CD1c-positive myeloid dendritic cell (primary cell): ENCODE measurements around the gene BACH2.
"Not testable (repeated sequence)": the region's sequence is repeated elsewhere in the genome, so short reads cannot be mapped to it uniquely, and the experiment has no call there.

Experiments
- DNase-seq: peaks from one replicate; pipeline ENCODE4 v3.0.0-alpha.2; 2016; ENCODE audit errors: extremely low spot score

BACH2 gene

DNA sequence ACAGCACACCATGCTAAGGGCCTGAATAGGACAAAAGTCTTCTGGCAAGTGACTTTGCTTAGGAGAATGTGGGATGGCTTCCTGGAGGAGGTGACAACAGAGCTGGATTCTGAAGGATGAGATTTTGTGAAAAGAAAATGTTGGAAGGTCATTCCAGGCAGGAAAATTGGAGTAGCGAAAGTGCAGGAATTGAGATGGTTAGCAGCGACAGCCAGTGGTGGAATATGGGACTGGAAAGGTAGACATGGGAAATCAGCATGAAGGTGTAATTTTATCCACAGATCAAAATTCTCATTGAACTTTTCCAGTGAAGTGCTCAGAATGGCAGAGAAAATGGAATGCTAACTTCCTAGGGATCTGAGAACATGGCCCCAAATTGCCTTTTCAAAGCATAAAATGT, 5.7 kb upstream of the BACH2 start:
- no peak for DNase-seq

DNA sequence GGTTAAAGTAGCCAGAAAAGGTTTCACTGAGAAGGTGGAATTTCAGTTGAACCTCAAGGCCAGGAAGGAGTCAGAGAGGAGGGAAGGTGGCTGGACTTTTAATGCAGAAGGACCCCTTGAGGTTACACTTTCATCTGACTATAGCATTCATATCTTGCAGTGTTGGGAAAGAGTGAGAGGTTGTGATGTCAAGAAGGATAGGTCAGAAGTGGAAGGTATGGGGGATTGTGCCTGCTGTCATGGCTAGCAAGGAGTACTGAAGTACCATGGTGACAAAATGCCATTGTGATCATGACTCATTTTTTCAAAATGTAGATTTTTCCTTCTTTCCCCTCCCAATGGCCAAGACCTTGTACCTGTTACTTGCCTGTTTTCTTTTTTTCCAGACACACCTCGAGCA, 5.2 kb upstream of the BACH2 start:
- DNase-seq: no peak

DNA sequence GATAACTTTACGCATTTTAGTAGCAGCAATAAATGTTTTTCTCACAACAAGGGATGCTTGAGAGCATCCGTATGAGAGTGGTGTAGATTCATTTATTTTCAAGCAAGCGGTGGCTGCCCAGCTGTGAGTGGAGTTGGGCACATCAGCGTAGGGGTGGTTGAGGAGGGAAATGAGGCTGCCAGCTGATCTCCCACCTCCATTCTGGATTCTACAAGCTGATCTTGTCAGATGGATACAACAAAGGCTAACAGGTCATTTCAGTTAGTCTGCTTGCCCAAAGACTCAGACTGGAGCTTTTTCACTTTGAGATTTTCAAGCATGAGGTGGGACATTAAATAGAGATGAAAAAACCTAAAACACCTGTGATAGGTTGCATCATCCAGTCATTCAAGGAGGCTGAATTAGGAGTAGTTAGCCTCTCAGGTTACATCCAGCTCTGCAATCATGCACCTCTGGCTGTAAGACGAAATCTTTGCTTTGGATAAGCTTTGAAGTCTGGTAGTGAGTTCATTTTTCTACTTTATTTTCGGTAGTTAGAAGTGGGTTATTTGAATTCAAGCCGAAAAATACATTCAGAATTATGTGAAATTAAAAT, 1.9 kb upstream of the BACH2 start:
- no peak for DNase-seq

DNA sequence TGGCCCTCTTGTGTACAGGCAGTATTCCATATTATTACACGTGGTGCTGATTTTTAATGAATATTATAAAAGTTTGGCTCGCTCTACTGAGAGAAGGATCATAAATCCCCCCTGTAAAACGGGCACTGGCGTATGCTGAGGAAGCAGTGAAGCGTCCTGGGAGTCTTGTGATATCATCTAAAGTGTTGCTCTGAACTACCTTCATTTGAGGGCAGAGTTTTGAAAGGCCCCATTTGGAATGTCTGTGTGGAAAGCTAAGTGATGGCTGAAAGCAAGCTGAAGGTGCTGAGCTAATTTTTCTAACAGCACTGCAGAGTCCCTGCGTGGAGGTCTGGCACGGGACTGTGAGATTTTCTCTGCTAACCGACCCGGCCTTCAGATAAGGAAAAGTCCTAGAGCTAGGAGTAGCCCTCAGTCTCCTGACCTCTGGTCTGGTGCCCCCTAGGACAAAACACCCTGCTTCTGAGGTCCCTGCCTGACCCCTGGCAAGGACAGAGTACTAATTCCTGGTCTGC, 1.3 kb upstream of the BACH2 start:
- DNase-seq: no peak

DNA sequence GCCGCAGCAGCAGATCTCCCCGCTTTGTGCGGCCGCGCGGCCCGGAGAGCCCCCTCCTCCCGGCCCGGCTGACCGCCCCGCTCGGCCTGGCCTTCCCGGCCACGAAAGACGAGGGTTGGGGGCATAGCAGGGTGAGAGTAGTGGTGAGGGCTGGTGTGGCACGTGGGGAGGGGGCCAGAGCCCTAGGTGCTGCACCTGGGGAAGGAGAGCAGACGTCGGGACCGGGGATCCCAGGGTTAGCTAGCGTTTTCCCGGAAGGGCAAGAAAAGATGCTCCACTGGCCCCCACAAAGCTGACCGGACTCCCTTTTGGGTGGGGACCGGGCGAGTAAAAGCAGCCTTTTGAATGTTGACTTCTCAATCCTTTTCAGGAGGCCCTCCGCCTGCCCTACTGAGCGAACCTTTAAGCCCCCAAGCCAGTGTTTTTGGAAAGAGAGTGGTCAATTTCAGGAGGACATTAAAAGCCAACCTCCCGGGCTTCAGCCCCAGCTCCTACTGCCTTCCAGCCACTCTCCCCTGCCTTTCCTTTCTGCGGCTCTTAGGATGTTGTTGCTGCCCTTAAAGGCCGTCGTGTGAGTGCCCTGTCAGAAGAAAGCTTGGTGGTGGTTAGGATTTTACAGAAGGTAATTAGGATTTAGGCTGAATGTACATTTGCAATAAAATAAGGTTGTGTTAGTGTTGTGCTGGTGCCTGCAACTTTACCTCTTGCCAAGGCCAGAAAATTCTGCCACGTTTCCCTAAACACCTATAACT, 648 bp upstream of the BACH2 start:
- DNase-seq: no peak

DNA sequence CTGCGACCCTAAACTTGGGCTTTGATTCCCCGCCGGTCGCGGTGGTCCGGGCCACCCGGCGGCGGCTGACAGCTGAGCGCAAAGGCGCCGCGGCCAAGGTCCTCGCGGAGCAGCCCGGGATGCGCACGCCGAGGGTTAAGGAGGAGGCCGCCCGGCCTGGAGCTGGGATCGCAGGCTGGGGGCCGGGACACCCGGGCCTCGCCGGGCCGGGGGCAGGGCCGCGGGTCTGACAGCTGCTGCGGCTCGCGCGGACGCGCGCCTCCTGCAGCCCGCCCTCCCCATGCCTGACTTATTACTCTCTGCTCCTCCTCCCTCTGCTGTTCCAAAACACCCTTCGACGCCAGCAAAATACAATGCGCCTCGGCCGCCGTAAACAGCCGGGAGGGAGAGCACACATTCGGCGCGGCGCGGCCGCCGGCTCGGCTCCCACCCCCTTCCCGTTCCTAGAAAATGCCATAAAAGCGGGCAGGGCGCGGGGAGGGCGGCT, 746 bp downstream of the BACH2 start:
- DNase-seq: peak; percentile 46

DNA sequence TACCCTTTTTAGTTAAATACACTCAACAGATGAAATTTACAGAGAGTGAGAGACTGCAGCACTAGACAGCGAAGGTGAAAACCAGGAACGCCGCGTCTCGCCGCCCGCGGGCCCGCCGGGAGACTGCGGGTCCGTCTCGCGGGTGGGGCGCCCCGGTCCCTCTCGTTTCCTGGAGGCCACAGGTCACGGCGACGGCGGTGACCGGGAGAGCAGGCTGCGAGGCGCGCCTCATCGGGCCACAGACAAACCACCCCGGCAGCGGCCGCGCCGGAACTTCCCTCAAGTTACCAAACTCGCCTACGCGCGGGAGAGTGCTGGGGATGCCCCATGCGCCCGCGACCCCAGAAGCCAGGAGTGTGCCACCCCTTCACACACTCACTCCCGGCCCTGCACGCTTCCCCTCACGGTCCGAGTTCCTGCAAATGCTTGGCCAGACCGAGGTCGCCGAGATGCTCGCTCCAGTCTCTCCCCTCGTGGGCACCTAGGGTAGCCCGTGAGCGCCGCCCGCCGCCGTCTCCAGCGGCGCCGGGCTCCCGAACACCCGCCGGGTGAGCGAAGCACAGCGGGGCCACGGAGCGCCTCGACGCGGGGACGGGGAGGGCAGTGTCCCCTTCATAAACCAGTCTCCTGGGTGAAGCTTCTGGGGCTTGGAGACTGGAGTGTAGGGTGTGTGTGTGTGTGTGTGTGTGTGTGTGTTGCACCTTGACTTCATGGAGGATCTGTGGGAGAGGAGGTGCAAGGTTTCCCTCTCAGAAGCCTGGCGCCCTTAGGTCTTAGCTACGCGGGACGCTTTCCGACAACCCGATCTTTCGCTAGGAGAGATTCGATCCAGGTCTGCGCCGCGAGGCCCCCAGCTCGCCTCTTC, 1.4 kb downstream of the BACH2 start:
- peak; percentile 80 for DNase-seq

DNA sequence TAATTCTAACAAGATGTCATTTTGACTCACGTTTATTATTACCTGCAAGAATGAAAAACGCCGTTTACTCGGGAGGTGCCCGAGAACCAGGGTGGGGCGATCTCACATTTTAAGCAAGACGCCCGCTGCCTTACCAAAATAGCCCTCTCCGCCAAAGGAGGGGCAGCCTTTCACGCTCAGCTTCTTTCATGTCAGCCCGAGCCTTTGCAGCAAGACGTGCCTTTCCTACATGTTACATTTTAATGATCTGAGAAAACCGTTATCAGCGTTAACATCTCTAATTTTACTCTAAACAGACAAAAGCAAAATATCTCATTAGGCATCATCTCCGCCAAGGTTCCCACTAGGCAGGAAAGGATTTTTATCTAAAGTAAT, 2.0 kb downstream of the BACH2 start:
- no peak for DNase-seq

DNA sequence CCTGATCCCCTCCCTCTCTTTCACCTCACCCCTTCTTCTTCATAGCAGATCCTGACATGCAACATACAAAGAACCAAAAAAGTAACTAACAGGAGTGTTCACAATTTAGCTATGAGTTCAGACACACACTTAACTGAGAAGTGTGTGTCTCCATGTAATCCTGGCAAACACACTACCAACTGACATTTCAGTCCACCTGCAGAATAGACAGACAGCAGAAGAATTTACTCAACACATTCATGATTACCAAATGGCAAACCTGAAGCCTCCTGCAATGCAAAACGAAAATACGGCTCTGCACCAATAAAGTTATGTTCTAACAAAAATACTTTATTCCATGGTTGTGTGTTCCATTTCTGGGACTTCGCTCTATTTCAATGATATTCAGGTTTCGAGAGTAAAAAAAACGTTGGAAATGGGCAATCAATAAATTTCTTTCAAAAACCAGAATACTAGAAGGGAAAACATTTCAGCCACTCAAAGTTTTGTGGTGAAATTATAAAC, 2.6 kb downstream of the BACH2 start:
- no peak for DNase-seq

DNA sequence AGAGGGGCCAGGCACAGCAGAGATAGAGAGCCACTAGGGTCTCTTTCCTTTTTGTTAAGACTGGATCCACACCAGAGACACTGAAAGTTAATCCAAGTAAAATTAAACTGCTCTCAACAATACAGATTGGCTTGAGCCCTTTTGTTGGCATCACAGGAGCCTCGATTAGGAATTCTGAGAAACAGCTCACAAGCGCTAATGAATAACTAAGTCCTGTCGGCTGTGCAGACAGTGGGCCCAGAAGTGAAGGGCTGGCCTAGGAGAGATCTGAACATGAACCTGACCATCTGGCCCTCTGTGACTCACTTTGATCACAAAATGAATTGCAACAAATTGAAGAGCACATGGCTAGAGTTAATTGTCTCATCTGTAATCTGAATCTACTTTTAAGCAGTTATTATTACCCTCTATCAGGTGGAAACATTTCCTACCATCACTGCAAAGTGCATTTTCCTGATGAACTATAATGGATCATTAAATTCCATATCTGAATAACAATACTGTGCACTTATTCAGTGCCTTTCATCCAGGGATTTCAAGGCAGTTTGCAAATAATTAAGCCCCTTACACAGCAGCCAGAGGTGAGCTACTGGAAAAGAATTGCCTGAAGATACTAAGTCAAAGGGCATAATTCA, 3.2 kb downstream of the BACH2 start:
- DNase-seq: no peak

DNA sequence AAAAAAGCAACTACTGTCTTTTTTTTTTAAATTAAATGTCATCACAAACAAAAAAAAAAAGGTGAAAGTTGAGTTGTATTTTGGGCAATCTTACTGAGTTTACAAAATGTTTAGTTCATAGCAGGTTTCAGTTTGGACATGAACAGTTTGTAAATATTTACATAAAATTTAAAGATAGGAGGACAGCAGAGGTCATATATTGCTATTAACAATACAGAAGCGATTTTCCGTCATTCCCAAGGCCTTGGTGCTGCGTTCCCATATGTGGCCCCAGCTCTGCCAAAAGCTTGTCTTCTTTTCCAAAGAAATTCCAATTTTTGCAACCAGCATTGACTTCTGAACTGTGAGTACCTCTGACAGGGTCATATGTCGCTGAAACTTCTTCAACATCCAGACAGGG, 5.1 kb downstream of the BACH2 start:
- DNase-seq: no peak

DNA sequence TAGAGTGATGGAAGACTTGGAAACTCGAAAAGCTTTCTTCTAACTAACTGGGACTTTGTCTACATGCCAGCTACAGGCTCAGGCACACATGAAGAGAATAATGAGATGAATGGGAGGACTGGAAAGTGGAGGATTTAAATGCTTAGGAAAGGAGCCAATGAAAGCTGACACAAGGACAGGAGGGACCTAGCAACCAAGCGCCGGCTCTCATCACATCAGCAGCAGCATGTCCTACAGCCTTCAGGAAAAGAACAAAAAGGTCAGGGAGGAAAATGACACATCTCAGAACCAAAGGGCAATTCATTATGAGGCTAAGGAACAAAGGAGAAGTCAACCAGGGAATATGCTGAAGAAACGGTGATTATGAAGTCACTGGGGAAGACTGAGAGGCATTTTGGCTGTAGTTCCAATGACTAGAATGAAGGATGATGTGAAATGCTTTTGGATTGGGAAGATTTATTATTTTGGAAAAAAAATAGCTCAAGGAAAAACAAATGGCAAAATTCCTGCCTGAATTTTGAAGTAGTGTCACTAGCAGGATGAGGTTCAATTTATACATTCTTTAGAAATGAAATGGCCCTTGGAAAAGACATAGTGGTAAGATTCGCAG, 5.7 kb downstream of the BACH2 start:
- DNase-seq: no peak

DNA sequence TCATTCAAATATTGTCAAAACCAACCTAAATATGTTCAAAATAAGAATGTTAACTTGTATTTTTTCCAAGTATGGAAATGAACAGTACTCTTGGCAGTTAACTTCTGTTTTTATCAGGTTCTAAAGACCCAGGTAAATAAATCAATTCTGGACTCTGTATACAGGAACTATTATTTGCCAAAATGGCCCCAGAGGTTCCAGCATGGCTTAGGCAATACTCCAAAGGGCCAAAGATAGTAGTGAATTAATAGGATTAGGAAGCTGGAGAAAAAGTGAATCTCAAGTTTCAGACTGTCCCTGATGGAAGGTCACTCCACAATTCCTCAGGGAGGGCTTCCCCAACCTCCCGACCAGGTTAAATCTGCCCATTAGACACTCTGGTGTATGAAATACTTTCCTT, 6.7 kb downstream of the BACH2 start:
- no peak for DNase-seq

DNA sequence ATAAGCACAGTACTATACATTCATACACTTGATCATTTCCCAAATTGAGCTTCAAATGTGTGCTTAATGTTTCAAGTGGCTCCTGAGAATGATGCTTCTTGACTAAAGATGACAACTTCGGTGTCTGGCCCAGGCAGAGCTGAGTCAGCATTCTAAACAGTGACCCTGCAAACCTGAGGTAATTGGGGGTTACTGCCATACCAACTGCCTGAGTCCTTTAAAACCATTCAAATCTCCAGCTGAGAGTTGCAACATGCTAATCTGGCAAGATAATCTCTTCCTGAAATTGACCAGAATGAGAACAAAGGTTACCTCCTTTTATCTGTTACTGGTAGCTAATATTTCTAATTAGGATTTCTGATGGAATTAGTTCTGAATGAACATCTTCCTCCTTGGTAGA, 8.2 kb downstream of the BACH2 start:
- DNase-seq: no peak

DNA sequence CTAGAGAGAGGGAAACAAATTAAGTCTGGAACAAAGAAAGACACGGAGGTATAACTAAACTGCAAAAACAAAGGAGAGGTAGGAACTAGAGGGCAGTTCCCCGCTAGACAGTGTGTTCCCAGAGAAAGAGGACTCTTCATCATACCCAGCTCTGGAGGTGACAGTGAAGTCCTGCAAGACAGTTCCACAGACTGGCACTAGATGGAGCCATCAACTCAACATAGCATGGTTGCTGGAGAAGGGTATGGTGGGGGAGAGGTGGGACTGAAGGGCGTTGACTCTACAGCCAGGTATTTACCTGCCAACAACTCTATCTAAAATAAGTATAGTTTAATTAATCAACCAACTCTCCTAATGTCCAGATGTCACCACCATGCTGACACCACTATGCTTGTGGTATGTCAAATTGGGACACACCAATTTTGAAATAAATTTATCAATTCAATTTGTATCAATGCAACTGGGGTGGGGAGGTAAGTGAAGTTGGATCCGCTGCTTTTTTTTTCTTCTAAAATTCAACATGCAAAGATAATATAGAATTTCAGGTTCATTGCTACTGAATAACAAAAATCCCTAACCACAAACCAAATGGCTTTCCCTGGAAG, 9.7 kb downstream of the BACH2 start:
- DNase-seq: peak; percentile 49

DNA sequence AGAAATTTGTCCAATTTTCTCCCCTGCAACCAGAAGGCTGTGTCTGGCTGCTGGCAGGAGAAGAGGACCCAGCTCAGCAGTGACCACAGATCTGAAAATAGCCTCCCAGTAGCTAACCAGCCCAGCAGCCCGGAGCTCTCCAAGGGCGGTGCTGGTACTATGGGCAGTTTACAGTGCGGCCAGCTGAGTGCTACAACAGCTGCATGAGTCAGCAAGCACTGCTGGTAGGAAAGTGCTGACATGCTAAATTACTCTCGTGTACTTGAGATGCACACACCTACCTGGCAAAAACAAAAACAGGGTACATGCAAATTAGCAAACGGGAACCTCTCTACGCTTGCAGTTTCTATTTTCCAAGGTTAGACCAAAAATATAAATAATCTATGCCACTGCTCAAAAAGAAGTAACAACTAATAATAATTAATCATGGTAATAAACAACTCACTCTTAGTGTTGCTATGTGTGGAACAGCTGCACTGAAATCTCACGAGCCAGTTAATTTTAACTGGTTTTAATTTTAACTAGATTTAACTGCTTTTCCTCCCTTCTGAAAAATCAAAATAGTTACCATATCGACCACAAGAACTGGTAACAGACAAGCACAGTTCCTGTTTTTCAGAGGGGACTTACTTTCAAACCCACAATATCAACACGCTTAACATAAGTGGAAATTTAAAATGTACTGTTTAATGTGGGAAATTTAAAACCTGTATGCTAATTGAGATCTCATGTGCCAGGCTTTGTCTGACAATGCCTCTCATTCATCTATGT, 10.8 kb downstream of the BACH2 start:
- DNase-seq: peak; percentile 74

DNA sequence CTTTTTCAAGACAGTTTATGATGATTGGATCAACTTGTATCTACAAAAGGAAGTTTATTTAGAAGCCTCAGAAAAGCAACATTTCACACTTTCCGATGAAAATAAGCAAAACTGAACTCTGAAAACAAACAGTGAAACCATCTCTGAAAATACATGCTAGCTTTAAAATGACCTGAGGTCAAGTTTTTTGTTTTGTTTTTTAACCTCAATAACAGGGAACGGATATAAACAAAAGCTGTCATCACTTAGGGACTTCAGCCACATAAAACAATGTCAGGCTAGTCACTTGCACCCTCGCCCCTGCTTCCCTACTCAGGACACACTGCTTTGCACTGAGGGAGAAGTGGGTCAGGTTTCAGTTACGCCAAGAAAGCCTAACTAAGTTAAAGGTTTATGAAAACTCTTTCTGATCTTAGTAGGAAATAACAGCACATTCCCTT, 11.6 kb downstream of the BACH2 start:
- DNase-seq: peak; percentile 53

DNA sequence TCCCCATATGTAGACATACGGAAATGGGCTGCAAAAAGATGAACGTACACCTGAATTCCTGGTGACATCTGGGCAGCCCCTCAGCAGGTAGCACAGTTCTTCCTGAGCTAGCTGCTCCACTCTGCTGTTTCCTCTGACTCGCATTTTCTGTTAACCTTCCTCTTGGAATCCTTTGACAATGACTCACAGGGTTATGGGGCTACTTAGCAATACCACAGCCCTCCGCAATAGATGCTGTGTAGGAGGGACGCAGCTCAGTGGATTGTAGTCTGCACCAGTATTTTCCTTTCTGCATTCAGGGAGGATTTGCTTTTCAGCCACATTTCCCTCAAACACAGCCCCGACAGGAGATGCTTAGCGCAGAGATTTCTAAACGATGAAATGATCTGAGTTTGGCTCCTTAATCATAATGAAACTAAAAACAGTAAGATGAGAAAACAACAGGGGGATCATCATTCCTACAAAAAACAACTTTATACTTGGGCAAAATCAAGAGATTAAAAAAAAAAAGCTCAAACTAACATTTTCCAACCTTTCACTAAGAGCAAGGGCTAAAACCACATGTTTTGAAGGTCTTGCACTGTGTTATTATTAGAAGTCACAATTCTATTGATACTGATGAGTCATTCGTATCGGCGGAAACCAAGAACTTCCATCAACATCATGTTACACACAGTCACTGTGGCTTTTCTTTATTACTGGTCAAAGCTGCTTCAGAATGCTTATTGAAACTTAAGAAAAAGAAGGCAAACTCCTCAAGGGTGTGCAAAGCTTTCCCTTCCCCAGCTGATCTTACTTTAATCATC, 12.2 kb downstream of the BACH2 start:
- DNase-seq: peak; percentile 70

DNA sequence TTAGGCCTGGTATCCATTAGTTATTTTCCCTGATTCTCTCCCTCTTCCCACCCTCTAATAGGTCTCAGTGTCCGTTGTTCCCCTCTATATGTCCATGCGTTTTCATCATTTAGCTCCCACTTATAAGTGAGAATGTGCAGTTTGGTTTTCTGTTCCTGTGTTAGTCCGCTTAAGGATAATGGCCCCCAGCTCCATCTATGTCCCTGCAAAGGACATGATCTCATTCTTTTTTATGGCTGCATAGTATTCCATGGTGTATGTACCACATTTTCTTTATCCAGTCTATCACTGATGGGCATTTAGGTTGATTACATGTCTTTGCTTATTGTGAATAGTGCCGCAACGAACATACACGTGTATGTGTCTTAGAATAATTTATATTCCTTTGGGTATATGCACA, 14.4 kb downstream of the BACH2 start:
- DNase-seq: not testable (repeated sequence)
